Measurements from ENCODE around the gene CDK6. TPM values are rescaled to one million over a fixed set of nuclear protein-coding genes. Genes with fewer than 3 reads are reported as not detected.
A peak's percentile ranks its signal among the peaks of the same experiment; 100 is the strongest.

Gene CDK6
- total and polyA plus RNA-seq, 2 of the 8 experiments (the other 6 are each of a cell fraction or from before 2014, with no cell fraction given) = 5.9 to 18.9 TPM

DNA sequence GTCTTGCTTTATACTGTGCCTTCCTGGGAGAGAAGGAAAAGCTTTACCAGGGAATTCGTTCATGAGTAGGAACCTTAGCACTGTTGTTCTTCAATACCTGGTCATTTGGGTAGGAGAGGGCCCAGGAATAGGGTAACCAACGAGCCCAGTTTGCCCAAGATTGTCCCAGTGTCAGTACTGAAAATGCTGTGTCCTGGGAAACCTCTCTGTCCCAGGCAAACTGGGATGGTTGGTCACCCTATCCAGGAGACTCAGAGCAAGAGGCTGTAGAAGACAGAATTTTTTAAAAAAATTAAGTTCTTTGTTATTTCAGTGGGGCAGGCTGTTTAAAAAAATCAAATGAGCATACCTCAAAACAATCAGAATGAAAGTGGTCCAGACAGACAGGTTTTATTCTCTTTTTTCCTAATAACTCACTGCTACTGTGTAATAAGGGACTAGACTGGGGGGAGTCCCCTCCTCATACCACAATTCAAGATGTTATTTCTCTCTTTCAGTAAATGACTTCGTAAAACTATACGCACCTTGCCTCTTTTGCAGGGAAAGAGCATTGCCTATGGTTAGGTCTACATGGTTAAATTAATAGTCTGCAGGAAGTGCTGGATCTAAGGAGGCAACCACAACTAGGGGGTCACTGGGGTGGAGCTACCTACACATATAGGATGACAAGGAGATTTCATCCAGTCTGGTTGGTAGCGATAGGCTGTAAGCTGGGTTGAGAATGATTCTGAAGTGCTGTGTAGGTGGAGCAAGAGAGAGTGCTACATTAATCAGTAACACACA, 205.1 kb downstream of the CDK6 start:
- Histone ChIP-seq H4K5ac (ENCODE audit: insufficient read length, low read depth, low read length) (no peak overlapping the region), H2BK15ac (ENCODE audit: low read length) (no peak overlapping the region), H3K4me3 (ENCODE audit: extremely low read depth in 1 of 4, insufficient read depth in 2 of 4, low read depth in 3 of 4, low read length in 4 of 4) (no peak overlapping the region), H3K18ac (ENCODE audit: extremely low read depth, low read length) (no peak overlapping the region), H2BK5ac (ENCODE audit: low read depth, low read length) (no peak overlapping the region), H3K14ac (ENCODE audit: insufficient read length) (no peak overlapping the region), H3K27me3 (replicated peaks in 1 of 4; ENCODE audit: control insufficient read depth in 3 of 4, extremely low read depth in 1 of 4, insufficient read depth in 3 of 4, low read length in 3 of 4) (no peaks in the 10 kb centered on the region), H3K36me3 (ENCODE audit: control insufficient read depth in 2 of 4, insufficient read depth in 4 of 4, low read length in 3 of 4) (no peaks in the 10 kb centered on the region), H2AK5ac (ENCODE audit: low read depth, low read length) (no peak overlapping the region), H3K9ac (replicated peaks in 1 of 4; ENCODE audit: extremely low read depth in 1 of 4, low read depth in 3 of 4, low read length in 3 of 4) (peak overlapping the region in 1 of 4 experiments; percentile 47; a peak in 1 of 7 replicates), H2BK20ac (ENCODE audit: low read length) (no peak overlapping the region), H3K4me1 (replicated peaks in 1 of 4; ENCODE audit: control insufficient read depth in 3 of 4, insufficient read depth in 4 of 4, low read length in 3 of 4) (peaks cover 0 to 4% (median 2%) of the 10 kb centered on the region in 4 experiments; a peak in 4 of 7 replicates), H2BK12ac (ENCODE audit: low read depth, low read length) (no peak overlapping the region), H3K4me2 (ENCODE audit: insufficient read depth in 1 of 2, low read depth in 2 of 2, low read length in 2 of 2) (no peak overlapping the region), H2BK120ac (replicated peaks; ENCODE audit: low read depth, low read length) (no peak overlapping the region), H3K23ac (ENCODE audit: insufficient read length) (no peak overlapping the region), H4K91ac (replicated peaks; ENCODE audit: insufficient read length, low read length) (no peak overlapping the region), H3K56ac (replicated peaks; ENCODE audit: insufficient read length, low read depth, low read length) (no peak overlapping the region), H3K79me2 (ENCODE audit: control insufficient read depth in 1 of 2, insufficient read depth in 2 of 2, low read length in 2 of 2) (no peaks in the 10 kb centered on the region), H3K9me3 (ENCODE audit: insufficient read depth in 2 of 2, low read depth in 1 of 2, low read length in 1 of 2) (no peaks in the 10 kb centered on the region), H2AFZ (ENCODE audit: low read length) (no peak overlapping the region), H3K79me1 (ENCODE audit: low read depth, low read length) (no peaks in the 10 kb centered on the region), H3K4ac (replicated peaks; ENCODE audit: insufficient read length, low read depth, low read length) (no peak overlapping the region), H3K27ac (ENCODE audit: low read depth, low read length) (no peak overlapping the region), H4K20me1 (replicated peaks in 1 of 2; ENCODE audit: control insufficient read depth in 1 of 2, insufficient read depth in 2 of 2, low read length in 2 of 2) (no peaks in the 10 kb centered on the region), H4K8ac (ENCODE audit: extremely low read depth, insufficient read depth, low read length) (no peak overlapping the region), H3K23me2 (ENCODE audit: low read depth, low read length) (no peaks in the 10 kb centered on the region)
- DNase-seq (ENCODE audit: low read depth in 1 of 2, low spot score in 2 of 2) (no peak), FAIRE-seq (no peak)
- 88% methylated on average over 5 of the region's 5 CpGs; no CpG with 5 or more reads in 1 of the 2 experiments for WGBS, 2 experiments (ENCODE audit: extremely low coverage in 1 of 2, insufficient coverage in 1 of 2, insufficient read length in 1 of 2, insufficient replicate concordance in 2 of 2, low coverage in 1 of 2, low lambda C conversion rate in 2 of 2, missing lambda C conversion rate in 1 of 2)
- ChIA-PET POLR2A (ENCODE audit: partially characterized antibody) (interaction anchor here (0.8 to 0.9 kb wide), 2 partner anchors 14 to 18 kb away, joined by 3 to 4 read pairs; no protein-coding TSS in a partner anchor), CTCF (ENCODE audit: partially characterized antibody) (interaction anchor here (0.7 to 2.0 kb wide), 4 partner anchors 10 to 22 kb away, joined by 4 to 5 read pairs (median 4); no protein-coding TSS in a partner anchor)
- TF ChIP-seq TCF12 (IDR thresholded peaks at IDR 0.05; ENCODE audit: low read depth, low read length) = no peak
- TF ChIP-seq RBBP5 (IDR thresholded peaks at IDR 0.05; ENCODE audit: borderline replicate concordance, low read depth, low read length) = no peak
- TF ChIP-seq ZNF274 (IDR thresholded peaks at IDR 0.05; ENCODE audit: borderline replicate concordance, extremely low read depth, low read length) = no peak
- TF ChIP-seq HDAC6 (IDR thresholded peaks at IDR 0.05; ENCODE audit: low read depth, low read length) = no peak
- TF ChIP-seq CHD1 (IDR thresholded peaks at IDR 0.05; ENCODE audit: low read depth, low read length) = no peak
- TF ChIP-seq, protein P1, sequence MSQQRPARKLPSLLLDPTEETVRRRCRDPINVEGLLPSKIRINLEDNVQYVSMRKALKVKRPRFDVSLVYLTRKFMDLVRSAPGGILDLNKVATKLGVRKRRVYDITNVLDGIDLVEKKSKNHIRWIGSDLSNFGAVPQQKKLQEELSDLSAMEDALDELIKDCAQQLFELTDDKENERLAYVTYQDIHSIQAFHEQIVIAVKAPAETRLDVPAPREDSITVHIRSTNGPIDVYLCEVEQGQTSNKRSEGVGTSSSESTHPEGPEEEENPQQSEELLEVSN (IDR thresholded peaks at IDR 0.05) = no peak
- TF ChIP-seq JUN (IDR thresholded peaks at IDR 0.05; ENCODE audit: low read depth, low read length) = no peak

All from H1 (cell line).